Neuron (in vitro differentiated cells): ENCODE data around the gene ANKRD44.

Experiments
- H2AFZ ChIP-seq: one replicate; pipeline ENCODE4 v1.6.1; 2013; ENCODE audit warnings: low read depth, mild to moderate bottlenecking, inconsistent platforms, low read length, moderate library complexity
- H3K27me3 ChIP-seq: one replicate; pipeline ENCODE4 v1.6.1; 2013; ENCODE audit warnings: low read length; ENCODE audit not compliant: insufficient read depth
- H3K36me3 ChIP-seq: one replicate; pipeline ENCODE4 v1.6.1; 2013; ENCODE audit warnings: low read length; ENCODE audit not compliant: insufficient read depth
- H3K4me1 ChIP-seq: one replicate; pipeline ENCODE4 v1.6.1; 2013; ENCODE audit warnings: low read length; ENCODE audit not compliant: insufficient read depth
- H3K4me3 ChIP-seq: 2 replicates; pipeline ENCODE4 v1.5.1; 2013; ENCODE audit warnings: mild to moderate bottlenecking, low read length, moderate library complexity
- H3K9me3 ChIP-seq: one replicate; pipeline ENCODE4 v1.6.1; 2013; ENCODE audit warnings: low read length

ANKRD44 gene

DNA sequence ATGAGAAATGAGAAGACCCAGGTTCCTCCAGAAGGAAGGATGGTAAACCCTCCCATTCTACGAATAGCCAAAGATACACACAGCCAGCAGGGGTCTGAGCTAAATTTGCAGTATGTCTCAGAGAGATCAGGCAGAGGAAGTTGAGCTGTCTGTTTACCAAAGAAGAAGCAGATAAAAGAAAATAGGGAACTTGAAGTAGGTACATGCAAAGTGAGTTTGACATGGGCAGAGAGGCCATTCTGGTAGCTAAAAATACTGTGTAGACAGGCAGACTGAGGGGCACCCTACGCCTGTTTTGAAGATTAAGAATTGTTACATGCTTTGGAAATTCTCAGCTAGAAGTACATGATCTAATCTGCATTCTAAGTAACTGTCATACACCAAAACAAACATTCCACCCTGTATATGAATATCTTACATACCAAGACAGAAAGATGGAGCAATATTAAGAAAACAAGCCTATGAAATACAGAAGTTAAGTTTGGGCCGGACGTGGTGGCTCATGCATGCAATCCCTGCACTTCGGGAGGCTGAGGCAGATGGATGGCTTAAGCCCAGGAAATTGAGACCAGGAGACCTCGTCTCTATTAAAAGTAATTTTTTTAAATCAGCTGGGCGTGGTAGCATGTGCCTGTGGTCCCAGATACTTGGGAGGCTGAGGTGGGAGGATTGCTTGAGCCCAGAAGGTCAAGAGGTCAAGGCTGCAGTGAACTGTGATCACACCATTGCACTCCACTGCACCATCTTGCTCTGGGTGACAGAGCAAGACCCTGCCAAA, 157.9 kb downstream of the ANKRD44 start:
- Histone ChIP-seq H3K4me3 (no peak overlapping the region), H3K27me3 (no peaks in the 10 kb centered on the region)

DNA sequence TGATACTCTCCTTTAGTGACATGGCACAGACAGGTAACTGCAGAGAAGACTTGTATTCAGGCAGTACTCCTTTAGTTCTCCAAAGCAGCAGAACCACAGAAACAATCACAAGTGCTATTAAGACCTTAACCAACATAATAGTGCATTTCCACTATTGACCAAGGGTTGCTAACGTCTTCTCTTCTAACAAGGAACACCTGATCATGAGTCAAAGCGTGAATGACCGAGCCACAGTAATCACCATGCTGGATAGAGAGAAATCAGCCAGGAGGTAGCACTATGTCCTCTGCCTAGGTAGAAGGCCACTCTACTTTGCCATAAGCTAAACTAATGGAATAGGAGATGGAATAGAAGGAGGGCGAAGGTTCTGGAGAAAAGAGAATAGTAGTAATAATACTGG, 161.0 kb downstream of the ANKRD44 start:
- no peak overlapping the region for H2AFZ ChIP-seq
- H3K4me3 ChIP-seq, result no peak overlapping the region
- H3K4me1 ChIP-seq, result peaks cover 4% of the 10 kb centered on the region
- no peaks in the 10 kb centered on the region for H3K27me3 ChIP-seq
- no peaks in the 10 kb centered on the region for H3K36me3 ChIP-seq
- no peaks in the 10 kb centered on the region for H3K9me3 ChIP-seq

More for the DNA sequence above, 157.9 kb downstream of the ANKRD44 start:
- H3K9me3 ChIP-seq, result no peaks in the 10 kb centered on the region
- no peaks in the 10 kb centered on the region for H3K4me1 ChIP-seq
- H3K36me3 ChIP-seq, result no peaks in the 10 kb centered on the region
- H2AFZ ChIP-seq, result no peak overlapping the region

DNA sequence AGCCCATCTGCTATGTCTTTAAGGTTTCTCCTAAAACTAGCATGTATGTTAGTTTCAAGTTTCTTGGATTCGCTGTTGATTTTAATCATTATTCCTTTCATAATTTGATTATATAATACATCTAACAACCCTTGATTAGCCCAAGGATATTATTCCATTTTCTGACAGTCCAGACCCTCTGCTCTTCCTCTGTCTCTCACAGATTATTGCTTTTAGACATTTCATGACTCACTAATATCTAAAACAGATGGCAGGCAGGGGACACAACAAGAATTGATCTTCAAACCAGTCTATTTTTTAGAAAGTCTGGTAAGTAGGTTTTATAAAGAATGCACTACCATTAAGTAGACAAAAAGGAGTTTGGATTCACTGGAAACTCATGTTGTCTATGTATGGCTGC, 162.2 kb downstream of the ANKRD44 start:
- Histone ChIP-seq H3K4me1 (peaks cover 4% of the 10 kb centered on the region), H2AFZ (no peak overlapping the region), H3K27me3 (no peaks in the 10 kb centered on the region), H3K9me3 (no peaks in the 10 kb centered on the region), H3K4me3 (no peak overlapping the region), H3K36me3 (no peaks in the 10 kb centered on the region)

DNA sequence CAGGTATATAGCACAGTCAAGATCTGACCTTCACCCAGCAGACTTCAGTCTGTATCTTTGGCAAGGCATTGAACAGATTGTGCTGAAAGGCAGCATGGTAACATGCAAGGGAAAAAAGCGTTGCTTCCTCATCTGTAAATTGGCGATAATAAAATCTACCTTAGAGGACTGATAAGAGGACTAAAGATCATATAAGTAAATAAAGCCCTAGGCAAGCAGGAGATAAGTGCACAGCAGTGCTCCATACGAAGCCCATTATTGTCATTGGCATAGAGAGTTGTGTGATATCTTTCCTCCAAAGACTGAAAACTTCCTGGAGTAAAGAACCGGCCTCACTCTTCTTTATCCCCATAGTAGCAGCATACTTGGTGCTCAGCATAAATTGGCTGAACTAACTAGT, 162.6 kb downstream of the ANKRD44 start:
- peaks cover 4% of the 10 kb centered on the region for H3K4me1 ChIP-seq
- H3K36me3 ChIP-seq, result no peaks in the 10 kb centered on the region
- no peaks in the 10 kb centered on the region for H3K9me3 ChIP-seq
- no peak overlapping the region for H2AFZ ChIP-seq
- no peak overlapping the region for H3K4me3 ChIP-seq
- no peaks in the 10 kb centered on the region for H3K27me3 ChIP-seq

DNA sequence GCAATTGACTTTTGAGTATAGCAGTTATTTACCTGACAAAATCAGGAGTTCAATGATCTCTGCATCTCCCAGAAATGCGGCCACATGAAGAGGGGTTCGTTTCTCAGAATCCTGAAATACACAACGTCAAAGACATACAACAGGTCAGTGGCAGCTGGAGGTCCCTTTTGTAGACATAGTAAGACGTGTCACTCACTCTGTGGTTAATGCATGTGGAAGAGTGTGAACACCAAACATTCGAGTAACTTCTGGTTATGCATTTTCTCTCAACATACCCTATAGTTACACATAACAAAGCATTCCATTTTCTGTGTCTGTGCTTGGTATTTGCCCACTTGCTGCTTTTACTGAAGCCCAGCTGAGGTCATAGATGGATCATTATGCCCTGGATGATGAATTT, 163.6 kb downstream of the ANKRD44 start:
- Histone ChIP-seq H2AFZ (no peak overlapping the region), H3K9me3 (no peaks in the 10 kb centered on the region), H3K4me3 (no peak overlapping the region), H3K27me3 (no peaks in the 10 kb centered on the region), H3K4me1 (peaks cover 6% of the 10 kb centered on the region), H3K36me3 (no peaks in the 10 kb centered on the region)

DNA sequence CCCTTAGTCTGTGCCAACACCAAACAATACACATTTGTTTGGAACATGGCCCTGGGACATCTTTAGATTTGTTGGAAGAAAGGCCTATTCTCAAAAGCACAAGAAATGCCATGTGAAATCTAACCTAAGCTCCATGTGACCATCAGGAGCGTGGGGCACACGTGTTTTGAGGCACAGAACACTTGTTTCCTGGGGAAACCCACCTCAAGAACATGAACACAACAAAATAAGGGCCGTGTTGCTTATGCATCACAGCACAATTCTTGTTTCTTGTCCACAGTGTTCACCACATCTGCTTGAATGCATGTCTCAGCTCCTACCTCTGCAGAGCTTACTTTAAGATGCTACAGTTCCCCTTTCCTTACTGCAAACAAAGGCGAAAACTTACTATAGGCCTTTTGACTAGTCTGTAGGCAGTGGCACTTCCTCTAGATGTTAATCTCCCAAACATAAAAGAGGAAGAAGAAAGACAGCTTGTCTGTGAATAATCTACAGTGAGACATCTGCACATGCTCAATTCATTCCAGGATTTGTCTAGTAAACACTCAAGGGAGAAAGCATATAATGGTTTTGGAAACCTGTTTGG, 165.0 kb downstream of the ANKRD44 start:
- Histone ChIP-seq H3K4me3 (no peak overlapping the region), H3K9me3 (no peaks in the 10 kb centered on the region), H3K27me3 (no peaks in the 10 kb centered on the region), H2AFZ (no peak overlapping the region), H3K36me3 (no peaks in the 10 kb centered on the region), H3K4me1 (peaks cover 14% of the 10 kb centered on the region)

DNA sequence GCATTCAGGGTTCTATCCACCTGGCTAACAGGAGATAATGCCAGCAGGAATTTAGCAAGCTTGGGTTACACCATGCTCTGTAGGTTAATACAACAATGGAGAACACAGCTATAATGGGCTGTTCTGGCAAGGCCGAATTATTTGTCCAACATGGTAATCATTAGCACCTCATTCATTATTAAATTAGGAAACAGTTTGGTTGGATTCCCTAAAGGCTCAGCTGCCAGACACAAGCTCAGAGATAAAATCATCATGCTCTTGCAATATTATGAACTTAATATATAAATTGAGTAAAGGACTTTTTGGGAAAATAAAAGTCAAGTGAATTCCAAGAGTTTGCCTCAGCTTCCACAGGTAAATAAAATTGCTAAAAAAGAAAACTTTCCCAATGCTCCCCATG, 166.4 kb downstream of the ANKRD44 start:
- H3K9me3 ChIP-seq, result no peaks in the 10 kb centered on the region
- peaks cover 14% of the 10 kb centered on the region for H3K4me1 ChIP-seq
- H3K36me3 ChIP-seq, result no peaks in the 10 kb centered on the region
- no peak overlapping the region for H3K4me3 ChIP-seq
- no peaks in the 10 kb centered on the region for H3K27me3 ChIP-seq
- H2AFZ ChIP-seq, result no peak overlapping the region

DNA sequence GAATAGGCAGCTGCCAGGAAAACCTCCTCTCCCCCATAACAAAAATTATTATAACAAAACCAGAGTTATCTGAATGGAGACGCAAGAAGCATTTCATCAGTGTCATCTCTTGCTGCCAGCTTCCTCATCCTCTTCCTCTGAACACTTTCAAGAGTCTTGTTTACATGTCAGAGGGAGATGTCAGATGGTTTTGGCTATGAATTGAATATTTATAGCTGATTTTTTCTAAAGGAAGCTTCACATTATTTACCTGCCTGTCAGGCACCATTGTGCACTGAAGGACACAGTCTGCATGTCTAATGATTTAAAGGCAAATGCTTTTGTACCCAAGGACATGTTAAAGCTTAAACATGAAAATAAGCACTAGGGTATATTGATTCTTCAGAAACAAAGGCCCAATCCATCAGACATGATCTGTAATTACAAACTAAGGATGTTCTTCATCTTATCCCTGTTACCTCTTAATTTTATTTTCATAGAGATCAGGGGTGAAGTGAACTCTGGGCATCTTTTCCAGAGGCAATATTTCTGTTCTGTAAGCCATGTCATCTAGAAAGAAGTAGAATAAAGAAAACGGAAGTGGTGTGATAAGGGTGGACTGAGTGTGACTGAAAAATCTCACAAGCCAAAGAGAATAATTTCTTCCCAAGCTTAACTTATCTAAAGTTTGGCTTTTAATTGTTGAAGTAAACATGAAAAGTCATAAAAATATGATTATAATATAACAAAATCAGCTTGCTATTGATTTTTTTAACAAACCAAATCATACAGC, 168.7 kb downstream of the ANKRD44 start:
- Histone ChIP-seq H3K4me1 (peaks cover 14% of the 10 kb centered on the region), H3K27me3 (no peaks in the 10 kb centered on the region), H3K36me3 (no peaks in the 10 kb centered on the region), H3K9me3 (no peaks in the 10 kb centered on the region), H2AFZ (no peak overlapping the region), H3K4me3 (no peak overlapping the region)

DNA sequence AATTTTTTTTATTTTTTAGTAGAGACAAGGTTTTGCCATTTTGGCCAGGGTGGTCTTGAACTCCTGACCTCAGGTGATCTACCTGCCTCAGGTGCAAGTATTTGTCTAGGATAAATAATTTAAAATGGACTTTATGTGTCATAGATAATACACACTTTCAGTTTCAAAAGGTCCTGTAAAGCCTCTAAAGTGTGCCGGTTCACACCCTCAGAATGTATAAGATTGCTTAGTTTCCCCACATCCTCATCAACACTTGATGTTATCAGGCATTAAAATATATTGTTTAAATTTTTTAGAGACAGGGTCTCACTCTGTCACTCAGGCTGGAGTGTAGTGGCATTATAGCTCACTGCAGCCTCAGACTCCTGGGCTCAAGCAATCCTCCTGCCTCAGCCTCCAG, 170.5 kb downstream of the ANKRD44 start:
- H3K4me3 ChIP-seq, result no peak overlapping the region
- no peaks in the 10 kb centered on the region for H3K9me3 ChIP-seq
- no peaks in the 10 kb centered on the region for H3K36me3 ChIP-seq
- no peak overlapping the region for H2AFZ ChIP-seq
- peaks cover 10% of the 10 kb centered on the region for H3K4me1 ChIP-seq
- H3K27me3 ChIP-seq, result no peaks in the 10 kb centered on the region

DNA sequence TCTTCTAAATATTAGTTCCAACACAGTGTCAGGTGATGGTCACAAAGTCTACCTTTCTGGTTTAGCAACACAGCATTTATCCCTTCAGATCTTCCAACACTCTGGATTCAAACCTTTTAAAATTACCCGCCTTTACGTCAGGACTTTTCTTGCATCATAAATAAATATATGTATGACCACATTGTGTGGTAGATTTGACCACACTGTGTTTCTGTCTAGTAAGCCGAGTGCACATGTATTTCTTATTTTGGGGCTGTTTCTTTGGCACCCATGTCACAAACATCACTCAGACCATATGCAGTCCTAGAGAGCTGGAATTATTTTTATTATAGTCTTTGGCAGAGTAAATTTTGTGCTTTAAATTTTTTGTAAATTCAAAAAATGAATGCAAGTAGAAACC, 172.1 kb downstream of the ANKRD44 start:
- no peak overlapping the region for H3K4me3 ChIP-seq
- H3K9me3 ChIP-seq, result no peaks in the 10 kb centered on the region
- no peak overlapping the region for H2AFZ ChIP-seq
- H3K4me1 ChIP-seq, result peaks cover 10% of the 10 kb centered on the region
- H3K36me3 ChIP-seq, result no peaks in the 10 kb centered on the region
- no peaks in the 10 kb centered on the region for H3K27me3 ChIP-seq

DNA sequence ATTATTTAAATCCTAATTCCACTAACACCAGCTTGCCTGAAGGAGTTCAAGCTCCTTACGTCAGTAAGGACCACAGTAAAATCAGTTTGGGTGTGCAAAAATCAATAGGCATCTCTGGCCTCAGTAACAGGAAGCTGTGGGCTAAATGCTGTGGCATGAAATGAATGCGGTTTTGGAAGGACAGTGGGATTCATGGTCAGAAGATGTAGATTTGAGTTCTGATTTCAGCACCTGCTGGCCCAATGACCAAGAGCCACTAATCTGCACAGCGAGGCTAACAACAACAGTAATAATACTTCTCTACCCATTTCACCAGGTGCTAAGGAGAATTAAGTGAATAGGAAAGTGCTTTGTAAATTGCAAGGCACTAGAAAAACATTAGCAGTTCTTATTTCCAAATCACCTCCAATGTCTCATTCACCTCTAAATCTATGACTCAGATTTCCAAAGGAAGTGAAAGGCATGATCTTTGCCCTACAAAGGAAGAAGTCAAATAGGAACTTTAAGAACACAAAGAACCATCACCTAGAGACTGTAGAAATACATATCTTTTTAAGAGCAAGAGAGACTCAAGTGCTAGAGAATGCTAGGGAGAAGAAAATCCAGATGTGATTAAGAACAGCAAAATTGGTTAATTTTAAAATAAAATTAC, 172.6 kb downstream of the ANKRD44 start:
- no peaks in the 10 kb centered on the region for H3K36me3 ChIP-seq
- H3K27me3 ChIP-seq, result no peaks in the 10 kb centered on the region
- H3K4me1 ChIP-seq, result peaks cover 10% of the 10 kb centered on the region
- no peaks in the 10 kb centered on the region for H3K9me3 ChIP-seq
- no peak overlapping the region for H3K4me3 ChIP-seq
- H2AFZ ChIP-seq, result no peak overlapping the region

DNA sequence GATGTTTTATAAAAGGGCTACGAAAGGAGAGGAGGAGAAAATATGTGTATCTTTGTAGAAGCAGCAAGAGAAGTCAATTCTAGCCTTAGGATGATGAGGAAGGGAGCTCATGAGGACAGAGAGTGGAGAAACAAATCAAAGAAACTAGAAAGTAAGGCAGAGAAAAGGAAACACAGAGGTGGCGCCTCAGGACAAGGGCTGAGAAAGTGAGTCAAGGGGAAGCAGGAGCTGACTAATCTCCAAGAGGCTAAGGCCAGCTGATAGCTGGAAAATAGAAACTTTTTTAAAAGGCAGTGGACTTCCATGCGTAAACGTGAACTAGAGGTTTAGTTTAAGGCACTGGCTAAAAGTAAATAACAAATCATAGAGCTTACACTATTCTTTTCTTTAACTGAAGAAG, 173.3 kb downstream of the ANKRD44 start:
- no peak overlapping the region for H3K4me3 ChIP-seq

DNA sequence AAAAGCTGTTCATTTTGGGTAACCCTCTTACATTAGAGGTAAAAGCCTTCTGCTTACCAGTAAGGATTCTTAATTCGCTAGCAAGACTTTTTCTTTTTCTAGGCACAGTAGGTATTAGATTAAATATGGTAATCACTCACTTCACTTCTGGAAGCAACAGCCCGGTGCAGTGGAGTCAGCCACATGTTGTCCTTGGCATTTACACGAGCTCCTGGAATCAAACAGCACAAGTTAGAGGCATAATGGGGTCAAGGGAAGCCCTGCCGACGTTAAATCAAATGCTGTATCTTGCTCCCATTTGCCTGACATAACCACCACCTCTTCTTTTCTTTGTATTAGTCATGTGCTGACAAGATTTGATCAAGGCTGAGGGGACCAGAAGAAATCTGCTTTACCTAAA, 174.1 kb downstream of the ANKRD44 start:
- Histone ChIP-seq H3K9me3 (no peaks in the 10 kb centered on the region), H2AFZ (no peak overlapping the region), H3K36me3 (no peaks in the 10 kb centered on the region), H3K27me3 (no peaks in the 10 kb centered on the region), H3K4me1 (peaks cover 2% of the 10 kb centered on the region), H3K4me3 (no peak overlapping the region)

More for the DNA sequence above, 173.3 kb downstream of the ANKRD44 start:
- Histone ChIP-seq H3K27me3 (no peaks in the 10 kb centered on the region), H3K4me1 (peaks cover 10% of the 10 kb centered on the region), H3K36me3 (no peaks in the 10 kb centered on the region), H3K9me3 (no peaks in the 10 kb centered on the region), H2AFZ (no peak overlapping the region)
